HG02840 (cell line): ENCODE data around the gene THSD7B.

Experiments used
- ATAC-seq: cut with Tn5 transposase; IDR thresholded peaks from one replicate; pipeline ENCODE4 v1.9.1; 2021; ENCODE audit warnings: mild to moderate bottlenecking, moderate library complexity, moderate number of reproducible peaks; ENCODE audit not compliant: unreplicated experiment, low FRiP score

Gene THSD7B

GRCh38 chr2:137229834-137230233 is 464.5 kb downstream of the THSD7B start:
- no peak for ATAC-seq

DNA sequence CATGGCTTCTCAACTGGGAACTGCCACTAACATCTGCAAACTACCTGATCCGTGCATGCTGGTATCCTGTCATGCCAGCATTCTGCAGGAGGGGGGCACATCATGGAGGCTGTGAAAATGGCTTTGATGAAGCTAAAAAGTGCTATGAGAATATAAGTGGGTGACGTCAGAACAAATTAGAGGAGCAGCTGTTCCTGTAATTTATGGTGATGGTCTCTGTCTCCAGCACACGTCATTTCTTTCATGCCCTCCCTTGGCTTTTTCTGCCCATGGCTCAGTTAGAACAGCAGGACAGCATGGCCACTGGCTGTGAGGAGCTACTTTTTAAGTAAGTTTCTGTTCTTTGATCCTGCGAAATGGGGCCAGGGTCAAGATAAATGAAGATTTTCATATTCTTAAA is 466.3 kb downstream of the THSD7B start:
- ATAC-seq, result no peak

GRCh38 chr2:137232076-137232475 is 466.7 kb downstream of the THSD7B start:
- no peak for ATAC-seq

DNA sequence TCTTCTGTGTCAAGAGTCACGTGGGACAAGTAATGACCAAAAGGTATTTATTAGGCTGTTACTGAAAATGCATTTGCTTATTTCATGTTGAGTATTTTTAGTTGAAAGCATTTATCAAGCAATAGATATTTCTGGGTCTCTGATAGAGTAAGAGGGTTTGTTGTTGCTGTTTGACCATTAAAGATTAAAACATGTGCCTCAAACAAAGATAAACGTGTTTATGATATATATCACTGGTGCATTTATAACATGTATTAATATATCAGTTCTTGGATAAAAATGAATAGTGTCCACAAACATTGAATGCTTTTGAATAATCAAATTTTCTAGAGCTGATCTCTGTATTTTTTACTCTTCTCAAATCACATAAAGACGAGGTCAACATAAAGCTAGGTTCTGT is 467.7 kb downstream of the THSD7B start:
- no peak for ATAC-seq

GRCh38 chr2:137237055-137237454 is 471.7 kb downstream of the THSD7B start:
- no peak for ATAC-seq

GRCh38 chr2:137238065-137238464 is 472.7 kb downstream of the THSD7B start:
- ATAC-seq, result no peak

DNA sequence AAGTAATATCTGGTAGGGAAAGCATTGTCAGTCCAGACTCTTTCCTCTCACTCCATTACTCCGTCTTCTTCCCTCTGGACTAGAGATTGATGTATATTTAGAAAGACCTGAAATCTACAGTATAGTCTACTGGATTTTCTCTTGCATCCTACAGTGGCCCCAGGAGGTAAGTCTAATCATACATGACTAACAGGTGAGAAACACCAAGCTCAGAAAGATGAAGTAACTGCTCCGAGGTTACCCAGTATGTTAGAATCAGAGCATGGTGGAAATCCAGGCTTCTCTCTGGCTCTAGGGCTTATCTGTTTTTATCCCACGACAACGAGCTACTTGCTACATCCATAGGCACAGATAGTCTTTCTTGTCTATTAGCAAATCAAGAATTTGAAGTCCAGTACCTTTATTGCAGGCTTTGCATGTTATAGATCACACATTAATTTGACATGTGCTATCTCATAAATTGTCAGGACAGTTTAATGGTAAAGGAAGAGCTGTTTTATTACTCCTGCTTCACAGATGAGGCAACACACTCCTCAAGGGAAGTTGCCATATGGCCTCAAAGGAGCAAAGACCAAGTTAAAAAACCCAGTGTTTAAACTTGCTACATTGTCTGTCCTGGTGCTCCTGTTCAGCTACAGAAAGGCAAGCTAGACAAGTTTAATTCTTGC is 484.3 kb downstream of the THSD7B start:
- no peak for ATAC-seq

DNA sequence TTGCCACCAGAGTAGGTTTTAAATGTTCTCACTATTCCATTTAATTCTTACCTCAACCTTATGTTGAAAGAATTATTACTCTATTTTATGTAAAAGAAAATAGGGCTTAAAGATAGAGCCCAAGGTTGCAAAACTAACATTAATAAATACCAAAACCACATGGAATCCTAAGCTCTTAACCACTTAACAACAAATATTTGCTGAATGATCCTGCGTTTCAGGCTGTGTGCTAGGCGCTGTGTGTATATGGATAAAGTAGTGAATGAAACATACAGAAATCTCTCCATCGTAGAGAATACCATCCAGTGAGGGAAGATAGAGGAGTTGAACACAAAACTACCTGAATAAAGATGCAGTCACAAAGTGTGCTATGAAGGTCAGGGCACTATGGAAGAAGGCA is 485.1 kb downstream of the THSD7B start:
- no peak for ATAC-seq

GRCh38 chr2:137251045-137251444 is 485.7 kb downstream of the THSD7B start:
- ATAC-seq, result no peak

- no peak for ATAC-seq
These were observed 487.6 kb downstream of the THSD7B start for GRCh38 chr2:137252934-137253333.

DNA sequence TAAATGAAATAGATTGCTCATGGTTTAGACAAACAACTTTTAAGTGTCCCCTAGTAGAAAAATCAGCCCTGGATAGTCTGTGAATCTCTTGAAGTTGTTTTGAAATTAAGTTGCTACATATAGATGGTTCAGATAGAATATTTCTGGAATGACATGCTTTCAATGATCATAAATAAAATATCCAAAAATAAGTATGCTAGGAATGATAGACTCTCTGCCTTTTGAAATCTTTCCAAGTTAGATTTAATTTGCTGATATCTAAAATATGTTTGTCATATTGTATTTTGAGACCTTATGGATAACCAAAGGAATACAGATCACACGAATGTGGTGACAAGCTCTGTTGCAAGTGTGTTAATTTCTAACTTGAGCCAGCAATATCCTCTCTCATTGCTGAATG is 488.7 kb downstream of the THSD7B start:
- no peak for ATAC-seq

- no peak for ATAC-seq
These were observed 490.0 kb downstream of the THSD7B start for GRCh38 chr2:137255345-137255744.

GRCh38 chr2:137255990-137256389 is 490.6 kb downstream of the THSD7B start:
- no peak for ATAC-seq

- no peak for ATAC-seq
These were observed 496.7 kb downstream of the THSD7B start for GRCh38 chr2:137261881-137262585.

DNA sequence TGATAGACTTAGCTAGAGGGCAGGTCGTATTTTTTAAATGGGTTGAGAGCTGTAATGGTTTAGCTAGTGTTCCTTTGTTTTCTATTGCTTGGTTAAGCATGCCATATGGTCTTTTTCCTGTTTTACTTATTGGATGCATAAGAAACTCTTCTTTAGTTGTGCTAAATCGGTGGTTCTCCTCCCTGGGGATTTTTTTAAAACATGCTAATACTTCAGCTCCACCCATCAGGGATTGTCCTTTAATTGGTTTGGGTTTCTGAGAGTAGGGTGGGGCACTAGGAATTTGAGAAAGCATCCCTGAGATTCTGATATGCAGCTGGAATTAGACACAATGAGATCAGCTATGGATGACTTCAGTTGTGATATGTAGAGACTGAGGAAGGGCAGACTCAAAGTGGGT is 497.2 kb downstream of the THSD7B start:
- ATAC-seq, result no peak

- ATAC-seq, result no peak
These were observed 522.7 kb downstream of the THSD7B start for GRCh38 chr2:137287913-137288639.

- no peak for ATAC-seq
These were observed 526.7 kb downstream of the THSD7B start for GRCh38 chr2:137291836-137292570.

DNA sequence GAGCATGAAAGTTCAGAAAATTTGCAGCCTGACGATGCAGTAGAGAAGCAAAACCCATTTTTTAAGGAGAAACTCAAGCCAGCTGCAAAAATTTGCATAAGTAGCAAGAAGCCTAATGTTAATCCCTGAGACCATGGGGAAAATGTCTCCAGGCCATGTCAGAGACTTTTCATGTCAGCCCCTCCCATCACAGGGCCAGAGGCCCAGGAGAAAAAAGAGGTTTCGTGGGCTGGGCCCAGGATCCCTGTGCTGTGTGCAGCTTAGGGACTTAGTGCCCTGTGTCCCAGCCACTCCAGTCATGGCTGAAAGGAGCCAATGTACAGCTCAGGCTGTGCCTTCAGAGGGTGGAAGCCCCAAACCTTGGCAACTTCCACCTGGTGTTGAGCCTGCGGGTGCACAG is 533.0 kb downstream of the THSD7B start:
- ATAC-seq, result no peak

DNA sequence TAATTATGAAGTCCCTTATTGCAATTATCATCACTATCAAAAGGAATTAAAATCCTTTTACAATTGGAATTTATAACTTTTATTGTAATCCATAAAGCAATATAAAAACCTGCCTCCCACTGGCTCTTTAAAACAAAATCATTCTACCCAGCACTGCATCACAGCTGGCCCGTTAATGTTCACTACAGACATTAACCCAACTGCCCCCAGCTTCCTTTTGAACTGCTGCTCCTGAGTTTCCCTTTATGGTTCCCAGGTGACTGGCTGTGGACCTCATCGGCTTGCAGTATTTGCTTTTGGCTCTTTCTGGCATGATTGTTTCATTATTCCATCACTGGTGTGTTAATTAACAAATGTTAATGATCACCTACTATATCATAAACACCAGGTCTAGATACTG is 535.6 kb downstream of the THSD7B start:
- no peak for ATAC-seq

- ATAC-seq, result no peak
These were observed 537.6 kb downstream of the THSD7B start for GRCh38 chr2:137302957-137303356.

DNA sequence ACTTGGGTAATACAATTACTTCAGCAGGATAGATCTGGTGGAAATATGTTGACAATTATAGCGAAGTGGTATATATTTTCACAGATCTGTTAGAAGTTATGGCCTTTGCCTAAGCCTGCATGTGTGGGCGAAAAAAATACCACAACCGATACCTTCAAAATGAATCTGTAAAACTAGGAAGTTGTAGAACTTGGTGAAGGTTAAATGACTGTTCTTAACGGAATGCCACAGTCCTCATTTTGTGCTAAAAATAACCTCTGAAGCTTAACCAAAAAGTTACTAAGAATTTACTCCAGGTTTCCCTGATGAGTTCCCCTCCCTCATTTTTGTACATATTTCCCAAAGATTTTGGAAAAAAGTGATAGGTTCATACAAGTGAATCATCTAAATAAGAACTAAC is 550.7 kb downstream of the THSD7B start:
- ATAC-seq, result no peak
